ENCODE results near the gene AFAP1L1. TPM values are rescaled to one million over a fixed set of nuclear protein-coding genes. Genes with fewer than 3 reads are reported as not detected.
A peak's percentile ranks its signal among the peaks of the same experiment; 100 is the strongest.

AFAP1L1 gene
- total and polyA plus RNA-seq, 10 of the 15 experiments (the other 5 are each of a cell fraction or from before 2014, with no cell fraction given), result 0.11 TPM; not detected in 9

- no peak for TF ChIP-seq BCLAF1 (IDR thresholded peaks at IDR 0.05)
- TF ChIP-seq NRF1 (conservative IDR thresholded peaks at IDR 0.05; ENCODE audit: low read depth, low read length), result peak; percentile 61
- peak; percentile 73 for TF ChIP-seq CREM (IDR thresholded peaks at IDR 0.05; ENCODE audit: low read depth)
- TF ChIP-seq SMARCA5 (IDR thresholded peaks at IDR 0.05), result peak; percentile 94
- no peak for TF ChIP-seq ESRRA (IDR thresholded peaks at IDR 0.05; ENCODE audit: low read length)
- peak; percentile 97 for TF ChIP-seq POLR2A (IDR thresholded peaks at IDR 0.05; ENCODE audit: low read depth, low read length)
- 0 out of 2 replicates have a peak, but pooled peaks have one; percentile 70 for TF ChIP-seq NBN (IDR thresholded peaks at IDR 0.05)
- peak; percentile 22; the same call in 1 of the 2 replicates for TF ChIP-seq NR2F1 (conservative IDR thresholded peaks at IDR 0.05)
- peak; percentile 88; the same call in 1 of the 2 replicates for TF ChIP-seq POLR2AphosphoS2 (IDR thresholded peaks at IDR 0.05; ENCODE audit: low read depth, low read length)
- TF ChIP-seq NFYA (IDR thresholded peaks at IDR 0.05; ENCODE audit: borderline replicate concordance, low read depth, low read length), result no peak
Observed at GRCh38 chr5:149345147-149345891, 73.7 kb downstream of the AFAP1L1 start, which contains the start of gene GRPEL2 (continued).

Measured in GM12878 (cell line).